CD14-positive monocyte (primary cell): Measurements from ENCODE around the gene RRP8. TPM values are rescaled to one million over a fixed set of nuclear protein-coding genes. Genes with fewer than 3 reads are reported as not detected.

Experiments
- DNase-seq, 3 donors: peaks; one replicate each; pipeline ENCODE4 v3.0.0-alpha.2; 2011 to 2022
- H2AFZ ChIP-seq: 2 replicates; pipeline ENCODE4 v1.6.0; 2012; ENCODE audit warnings: mild to moderate bottlenecking, low read depth, low read length, inconsistent platforms; ENCODE audit not compliant: insufficient read depth, poor library complexity, severe bottlenecking
- H3K27ac ChIP-seq, 2 donors: 1 replicate in 1 of 2; 2 replicates in 1 of 2; pipeline ENCODE4 v1.5.1; 2012 to 2013; ENCODE audit warnings: low read length in 2 of 2, control low read depth in 1 of 2, inconsistent platforms in 1 of 2, low read depth in 1 of 2, mild to moderate bottlenecking in 1 of 2
- H3K27me3 ChIP-seq, 2 donors: one replicate each; pipeline versions ENCODE4 v1.6.0 to v1.6.1; 2011 to 2013; ENCODE audit warnings: low read length in 2 of 2; ENCODE audit not compliant: control insufficient read depth in 2 of 2, insufficient read depth in 2 of 2
- H3K36me3 ChIP-seq, 2 donors: replicated peaks in 1 of 2; 1 replicate in 1 of 2; 2 replicates in 1 of 2; pipeline versions ENCODE4 v1.5.1 to v1.6.1; 2012 to 2013; ENCODE audit warnings: low read length in 2 of 2, control low read depth in 1 of 2, inconsistent platforms in 1 of 2, mild to moderate bottlenecking in 1 of 2; ENCODE audit not compliant: insufficient read depth in 2 of 2, control insufficient read depth in 1 of 2
- H3K4me1 ChIP-seq, 2 donors: 1 replicate in 1 of 2; 2 replicates in 1 of 2; pipeline versions ENCODE4 v1.5.1 to v1.6.1; 2012 to 2013; ENCODE audit warnings: low read length in 2 of 2, control low read depth in 1 of 2, inconsistent platforms in 1 of 2, mild to moderate bottlenecking in 1 of 2, moderate library complexity in 1 of 2; ENCODE audit not compliant: insufficient read depth in 2 of 2, control insufficient read depth in 1 of 2
- H3K4me2 ChIP-seq: replicated peaks from 2 replicates; pipeline ENCODE3; 2012; ENCODE audit warnings: low read length, moderate library complexity, mild to moderate bottlenecking; ENCODE audit not compliant: poor library complexity, severe bottlenecking; ENCODE audit errors: extremely low read depth
- H3K4me3 ChIP-seq, 3 experiments: fragments of 200-600 bp in 1 of 3; sonication (generic) in 1 of 3; replicated peaks in 1 of 3; 1 replicate in 2 of 3; 2 replicates in 1 of 3; pipeline ENCODE4 v1.5.1; 2011 to 2013; ENCODE audit warnings: low read length in 3 of 3, mild to moderate bottlenecking in 3 of 3, control low read depth in 2 of 3, low read depth in 2 of 3, inconsistent platforms in 1 of 3, moderate library complexity in 1 of 3
- H3K79me2 ChIP-seq: 2 replicates; pipeline ENCODE4 v1.6.0; 2012; ENCODE audit warnings: mild to moderate bottlenecking, control low read depth, inconsistent platforms, low read length, moderate library complexity; ENCODE audit not compliant: insufficient read depth
- H3K9ac ChIP-seq: 2 replicates; pipeline ENCODE4 v1.6.0; 2017; ENCODE audit warnings: low read length, mild to moderate bottlenecking; ENCODE audit not compliant: insufficient read depth, poor library complexity, severe bottlenecking
- H3K9me3 ChIP-seq, 2 donors: replicated peaks in 1 of 2; 1 replicate in 1 of 2; 2 replicates in 1 of 2; pipeline versions ENCODE4 v1.5.1 to v1.6.1; 2012 to 2013; ENCODE audit warnings: low read length in 2 of 2, control low read depth in 1 of 2; ENCODE audit not compliant: control insufficient read depth in 1 of 2, insufficient read depth in 1 of 2
- H4K20me1 ChIP-seq: 2 replicates; pipeline ENCODE4 v1.6.0; 2012; ENCODE audit warnings: mild to moderate bottlenecking, low read length, control low read depth, moderate library complexity; ENCODE audit not compliant: insufficient read depth
- H3K27ac Mint-ChIP-seq, 7 donors: one replicate each; pipeline ENCODE4 v1.8.0; 2020; ENCODE audit warnings: mild to moderate bottlenecking in 7 of 7, mixed read lengths in 7 of 7, moderate library complexity in 6 of 7, inconsistent platforms in 2 of 7
- H3K27me3 Mint-ChIP-seq, 3 donors: one replicate each; pipeline ENCODE4 v1.8.0; 2021 to 2022; ENCODE audit warnings: low read depth in 3 of 3, mild to moderate bottlenecking in 3 of 3, mixed read lengths in 3 of 3, moderate library complexity in 3 of 3, inconsistent platforms in 1 of 3
- H3K36me3 Mint-ChIP-seq, 2 donors: one replicate each; pipeline ENCODE4 v1.8.0; 2020; ENCODE audit warnings: mixed read lengths in 2 of 2, inconsistent platforms in 1 of 2, mild to moderate bottlenecking in 1 of 2
- H3K4me1 Mint-ChIP-seq: one replicate; pipeline ENCODE4 v1.8.0; 2020; ENCODE audit warnings: mild to moderate bottlenecking, mixed read lengths
- H3K4me3 Mint-ChIP-seq, 2 donors: one replicate each; pipeline ENCODE4 v1.8.0; 2020; ENCODE audit warnings: mild to moderate bottlenecking in 2 of 2, mixed read lengths in 2 of 2, moderate library complexity in 1 of 2
- H3K9me3 Mint-ChIP-seq, 7 donors: one replicate each; pipeline ENCODE4 v1.8.0; 2020 to 2022; ENCODE audit warnings: mixed read lengths in 7 of 7, mild to moderate bottlenecking in 6 of 7, moderate library complexity in 6 of 7, inconsistent platforms in 2 of 7
- CTCF ChIP-seq: fragments of 200-600 bp; IDR thresholded peaks from one replicate; pipeline ENCODE4 v1.8.0; 2022; ENCODE audit warnings: antibody characterized with exemption, mild to moderate bottlenecking
- WGBS: methylation state at CpG from one replicate; pipeline ENCODE4 v1.1.5; 2013; ENCODE audit warnings: missing lambda C conversion rate; ENCODE audit not compliant: insufficient coverage; 5-methylcytosine and 5-hydroxymethylcytosine counted together
- intact Hi-C, 2 donors: fragments of 100-400 bp; cut with micrococcal nuclease; formaldehyde crosslinking; loops; one replicate each; pipeline versions ENCODE4 v1.15.0 to v1.15.1; 2023
- polyA plus RNA-seq, 3 donors: library from polyadenylated mRNA; depleted of rRNA in 1 of 3; unstranded in 2 of 3; stranded (reverse) in 1 of 3; fragments of 300-500 nt in 2 of 3; fragments of >200 nt in 1 of 3; fragmentation: Illumina TruSeq in 2 of 3; gene quantifications; 1 replicate in 2 of 3; 2 replicates in 1 of 3; pipeline ENCODE4 v1.2.3, GENCODE V29; 2012 to 2021

RRP8 gene
- polyA plus RNA-seq, 3 donors = 7.2 to 14.1 (median 11.9) TPM

GRCh38 chr11:6646576-6646917 lies 43.1 kb upstream of the RRP8 start:
- Histone ChIP-seq H2AFZ (peak overlapping the region; percentile 72), H3K27ac (peak overlapping the region; percentile 78 to 80), H4K20me1 (no peaks in the 10 kb centered on the region), H3K4me1 (peaks cover 33 to 36% of the 10 kb centered on the region in 2 donors), H3K79me2 (no peaks in the 10 kb centered on the region), H3K4me2 (peak overlapping the region; percentile 65), H3K9ac (peak overlapping the region; percentile 30), H3K4me3 (peak overlapping the region in 1 of 3 experiments; percentile 60), H3K27me3 (no peaks in the 10 kb centered on the region), H3K36me3 (no peaks in the 10 kb centered on the region), H3K9me3 (no peaks in the 10 kb centered on the region)
- no peaks in the 10 kb centered on the region for H3K4me1 Mint-ChIP-seq
- H3K27ac Mint-ChIP-seq = no peak overlapping the region
- 20% methylated on average over 1 of the region's 3 CpGs for WGBS
- no peak for DNase-seq
- intact Hi-C loops = no loop called here
- H3K27me3 Mint-ChIP-seq = peaks cover 0 to 2% (median 0%) of the 10 kb centered on the region in 3 donors
- no peak overlapping the region for H3K4me3 Mint-ChIP-seq
- TF ChIP-seq CTCF = no peak
- no peaks in the 10 kb centered on the region for H3K36me3 Mint-ChIP-seq
- H3K9me3 Mint-ChIP-seq = no peaks in the 10 kb centered on the region

DNA sequence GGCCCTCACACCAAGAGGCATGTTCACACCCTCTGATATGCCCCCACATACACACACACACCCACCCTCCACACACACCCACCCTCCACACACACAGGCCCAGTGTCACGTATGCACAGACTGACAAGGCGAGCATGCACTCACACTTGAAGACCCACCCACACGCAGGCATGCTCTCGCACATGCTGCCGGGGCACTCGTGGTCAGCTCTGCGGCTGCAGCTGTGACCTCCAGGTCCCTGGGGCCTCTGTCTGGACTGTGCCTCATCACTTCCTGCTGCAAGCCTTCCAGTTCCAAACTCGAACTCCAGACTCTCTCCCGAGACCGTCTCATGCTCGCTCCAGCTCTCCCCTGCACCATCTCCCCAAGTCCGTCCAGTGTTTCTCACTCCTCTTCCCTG lies 42.7 kb upstream of the RRP8 start:
- DNase-seq = no peak
- Histone ChIP-seq H3K4me3 (no peak overlapping the region), H2AFZ (peak overlapping the region; percentile 72), H3K79me2 (no peaks in the 10 kb centered on the region), H3K4me2 (peak overlapping the region; percentile 65), H3K9me3 (no peaks in the 10 kb centered on the region), H3K36me3 (no peaks in the 10 kb centered on the region), H4K20me1 (no peaks in the 10 kb centered on the region), H3K27ac (peak overlapping the region; percentile 78 to 80), H3K4me1 (peaks cover 33 to 36% of the 10 kb centered on the region in 2 donors), H3K9ac (no peak overlapping the region), H3K27me3 (no peaks in the 10 kb centered on the region)
- Mint-ChIP-seq H3K36me3 (no peaks in the 10 kb centered on the region), H3K27me3 (peaks cover 0 to 2% (median 0%) of the 10 kb centered on the region in 3 donors), H3K4me3 (no peak overlapping the region), H3K9me3 (no peaks in the 10 kb centered on the region), H3K27ac (peak overlapping the region in 2 of 7 donors; percentile 10 to 32), H3K4me1 (no peaks in the 10 kb centered on the region)
- TF ChIP-seq CTCF = no peak
- intact Hi-C loops = no loop called here
- 58% methylated on average over 12 of the region's 12 CpGs for WGBS
